Measurements from ENCODE around the gene ATP1A1. TPM values are rescaled to one million over a fixed set of nuclear protein-coding genes. Genes with fewer than 3 reads are reported as not detected.

ATP1A1 gene
- 100 to 1,000 TPM; 134 to 144 (median 140) TPM for total RNA-seq
- total RNA-seq (2013) = 82.8 TPM

DNA sequence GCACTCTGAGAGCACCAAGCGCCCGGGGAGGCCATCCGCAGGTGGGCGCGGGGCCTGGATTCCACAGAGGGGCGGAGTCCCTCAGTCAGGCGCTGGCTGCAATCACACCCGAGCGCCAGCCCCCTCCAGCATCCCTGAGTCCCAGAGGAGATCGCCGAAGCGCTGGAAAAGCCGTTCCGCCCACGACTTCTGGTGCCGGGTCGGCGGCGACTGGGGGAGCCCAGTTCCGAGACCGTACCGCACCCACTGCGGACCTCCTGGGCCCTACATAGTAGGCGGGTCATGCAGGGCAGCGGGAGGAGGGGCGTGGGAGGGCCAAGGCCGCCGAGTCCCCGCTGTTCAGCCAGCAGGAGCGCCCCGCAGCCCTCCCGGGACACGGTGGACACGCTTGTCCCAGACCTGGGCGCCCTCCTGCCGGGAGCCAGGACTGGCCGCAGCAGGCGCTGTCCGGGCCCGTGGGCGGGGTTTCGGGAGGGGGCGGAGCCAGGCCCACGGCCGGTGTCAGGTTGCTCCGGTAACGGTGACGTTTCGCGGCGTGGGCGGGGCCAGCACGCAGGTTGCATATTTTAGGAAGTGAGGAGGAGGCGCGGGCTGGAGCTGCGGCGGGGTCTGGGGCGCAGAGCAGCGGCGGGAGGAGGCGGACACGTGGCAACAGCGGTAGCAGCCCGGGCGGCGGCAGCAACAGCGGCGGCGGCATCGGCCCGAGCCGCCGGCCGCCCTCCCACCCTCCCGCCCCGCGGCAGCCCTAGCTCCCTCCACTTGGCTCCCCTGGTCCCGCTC lies at the start of gene ATP1A1:
ATP1A1 (plus strand) TSS at position 594 of the 780 bp plus-strand sequence. CDS start 268 bp downstream, outside the sequence.
- H3K4me3 ChIP-seq (ENCODE audit: low read length) = peak within 1 kb of the TSS; percentile 75
- no peaks in the 10 kb centered on the region for H3K36me3 ChIP-seq (ENCODE audit: control insufficient read depth, insufficient read depth, low read length)
- Mint-ChIP-seq H3K27ac (peak within 1 kb of the TSS; percentile 88 to 93), H3K36me3 (no peaks in the 10 kb centered on the region), H3K4me3 (peak within 1 kb of the TSS; percentile 95), H3K4me1 (peaks cover 45 to 50% of the 10 kb centered on the region in 2 donors), H3K27me3 (ENCODE audit: low read depth in 2 of 2) (no peaks in the 10 kb centered on the region), H3K9me3 (no peaks in the 10 kb centered on the region)
- peak; percentile 80 to 93 (median 89) for ATAC-seq
- H3K27me3 ChIP-seq (ENCODE audit: control insufficient read depth, insufficient read depth, low read length) = no peaks in the 10 kb centered on the region
- H3K27ac ChIP-seq (ENCODE audit: low read length) = peak within 1 kb of the TSS; percentile 86
- H3K9me3 ChIP-seq (ENCODE audit: control insufficient read depth, insufficient read depth, low read length) = no peaks in the 10 kb centered on the region
- TF ChIP-seq, protein P1, sequence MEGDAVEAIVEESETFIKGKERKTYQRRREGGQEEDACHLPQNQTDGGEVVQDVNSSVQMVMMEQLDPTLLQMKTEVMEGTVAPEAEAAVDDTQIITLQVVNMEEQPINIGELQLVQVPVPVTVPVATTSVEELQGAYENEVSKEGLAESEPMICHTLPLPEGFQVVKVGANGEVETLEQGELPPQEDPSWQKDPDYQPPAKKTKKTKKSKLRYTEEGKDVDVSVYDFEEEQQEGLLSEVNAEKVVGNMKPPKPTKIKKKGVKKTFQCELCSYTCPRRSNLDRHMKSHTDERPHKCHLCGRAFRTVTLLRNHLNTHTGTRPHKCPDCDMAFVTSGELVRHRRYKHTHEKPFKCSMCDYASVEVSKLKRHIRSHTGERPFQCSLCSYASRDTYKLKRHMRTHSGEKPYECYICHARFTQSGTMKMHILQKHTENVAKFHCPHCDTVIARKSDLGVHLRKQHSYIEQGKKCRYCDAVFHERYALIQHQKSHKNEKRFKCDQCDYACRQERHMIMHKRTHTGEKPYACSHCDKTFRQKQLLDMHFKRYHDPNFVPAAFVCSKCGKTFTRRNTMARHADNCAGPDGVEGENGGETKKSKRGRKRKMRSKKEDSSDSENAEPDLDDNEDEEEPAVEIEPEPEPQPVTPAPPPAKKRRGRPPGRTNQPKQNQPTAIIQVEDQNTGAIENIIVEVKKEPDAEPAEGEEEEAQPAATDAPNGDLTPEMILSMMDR (IDR thresholded peaks at IDR 0.05) = no peak
- intact Hi-C loops (cut with micrococcal nuclease) = loop anchor here (10.0 kb wide), 1 partner anchor 218 kb away; no protein-coding TSS in a partner anchor
- under 1% methylated on average over 77 of the region's 78 CpGs for WGBS (ENCODE audit: insufficient coverage)
- DNase-seq = peak; percentile 98 to 99
- H3K4me1 ChIP-seq (ENCODE audit: control insufficient read depth, insufficient read depth, low read length) = peaks cover 39% of the 10 kb centered on the region

DNA sequence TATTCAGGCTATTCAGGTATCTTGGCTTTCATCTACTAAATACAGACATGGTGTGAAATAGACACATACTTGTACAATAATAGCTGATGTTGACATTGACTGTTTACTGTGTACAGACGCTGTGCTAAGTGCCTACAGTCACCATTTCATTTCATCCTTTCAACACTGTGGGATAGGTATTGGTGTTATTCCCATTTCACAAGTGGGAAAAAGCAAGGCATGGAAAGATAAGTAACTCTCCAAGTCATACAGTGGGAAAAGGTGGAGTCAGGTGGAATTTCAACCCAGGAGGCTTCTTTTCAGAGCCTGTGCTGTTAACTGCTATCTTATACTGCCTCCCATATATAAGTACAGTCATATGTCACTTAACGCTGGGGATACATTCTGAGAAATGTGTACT lies 49.6 kb upstream of the ATP1A1 start:
- Mint-ChIP-seq H3K27me3 (ENCODE audit: low read depth in 2 of 2) (no peaks in the 10 kb centered on the region), H3K4me1 (peaks cover 21 to 23% of the 10 kb centered on the region in 2 donors), H3K36me3 (no peaks in the 10 kb centered on the region), H3K9me3 (no peaks in the 10 kb centered on the region), H3K27ac (no peak overlapping the region), H3K4me3 (no peak overlapping the region)
- H3K36me3 ChIP-seq (ENCODE audit: control insufficient read depth, insufficient read depth, low read length) = no peaks in the 10 kb centered on the region
- no peaks in the 10 kb centered on the region for H3K9me3 ChIP-seq (ENCODE audit: control insufficient read depth, insufficient read depth, low read length)
- H3K4me3 ChIP-seq (ENCODE audit: low read length) = no peak overlapping the region
- no CpG with 5 or more reads among the region's 2 CpGs for WGBS (ENCODE audit: insufficient coverage)
- DNase-seq = no peak
- intact Hi-C loops (cut with micrococcal nuclease) = no loop called here
- TF ChIP-seq, protein P1 (IDR thresholded peaks at IDR 0.05) = no peak
- ATAC-seq = no peak
- no peak overlapping the region for H3K27ac ChIP-seq (ENCODE audit: low read length)
- no peaks in the 10 kb centered on the region for H3K27me3 ChIP-seq (ENCODE audit: control insufficient read depth, insufficient read depth, low read length)
- peaks cover 20% of the 10 kb centered on the region for H3K4me1 ChIP-seq (ENCODE audit: control insufficient read depth, insufficient read depth, low read length)

DNA sequence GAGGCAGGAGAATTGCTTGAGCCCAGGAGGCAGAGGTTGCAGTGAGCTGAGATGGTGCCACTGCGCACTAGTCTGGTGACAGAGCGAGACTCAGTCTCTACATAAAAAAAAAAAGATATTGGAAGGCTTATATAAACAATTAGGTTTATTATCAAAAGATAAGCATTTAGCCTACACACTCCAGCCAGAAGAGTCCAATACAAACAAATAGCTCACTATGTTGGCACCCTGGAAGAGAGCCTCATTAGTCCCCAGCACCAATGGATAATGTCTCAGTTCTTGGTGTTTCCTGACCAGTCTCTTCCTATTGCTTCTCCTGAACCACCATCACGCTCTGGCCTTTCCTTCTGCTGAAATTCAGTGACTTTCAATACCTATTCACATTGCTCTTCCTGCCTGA lies 48.6 kb upstream of the ATP1A1 start:
- H3K36me3 Mint-ChIP-seq = no peaks in the 10 kb centered on the region
- no peak overlapping the region for H3K4me3 Mint-ChIP-seq
- TF ChIP-seq, protein P1 (IDR thresholded peaks at IDR 0.05) = no peak
- Histone ChIP-seq H3K9me3 (ENCODE audit: control insufficient read depth, insufficient read depth, low read length) (no peaks in the 10 kb centered on the region), H3K27me3 (ENCODE audit: control insufficient read depth, insufficient read depth, low read length) (no peaks in the 10 kb centered on the region), H3K4me3 (ENCODE audit: low read length) (no peak overlapping the region), H3K4me1 (ENCODE audit: control insufficient read depth, insufficient read depth, low read length) (peaks cover 20% of the 10 kb centered on the region), H3K36me3 (ENCODE audit: control insufficient read depth, insufficient read depth, low read length) (no peaks in the 10 kb centered on the region), H3K27ac (ENCODE audit: low read length) (no peak overlapping the region)
- no peaks in the 10 kb centered on the region for H3K9me3 Mint-ChIP-seq
- ATAC-seq (no peak), DNase-seq (peak in 1 of 2 donors; percentile 21)
- H3K27me3 Mint-ChIP-seq (ENCODE audit: low read depth in 2 of 2) = no peaks in the 10 kb centered on the region
- intact Hi-C loops (cut with micrococcal nuclease) = no loop called here
- peaks cover 21 to 23% of the 10 kb centered on the region in 2 donors for H3K4me1 Mint-ChIP-seq
- 96% methylated on average over 2 of the region's 3 CpGs for WGBS (ENCODE audit: insufficient coverage)
- peak overlapping the region in 1 of 2 donors; percentile 2 for H3K27ac Mint-ChIP-seq

Measured in natural killer cell (primary cell).